BLaER1 (cell line): ENCODE measurements around the gene IFNG.

Experiments used
- H3K27ac ChIP-seq: shearing (Covaris generic); formaldehyde crosslinking; 2 replicates; pipeline ENCODE4 v1.8.1; 2022
- H3K27me3 ChIP-seq: shearing (Covaris generic); formaldehyde crosslinking; 2 replicates; pipeline ENCODE4 v1.8.1; 2022
- H3K36me3 ChIP-seq: shearing (Covaris generic); formaldehyde crosslinking; 2 replicates; pipeline ENCODE4 v1.8.1; 2022
- H3K4me1 ChIP-seq: shearing (Covaris generic); formaldehyde crosslinking; 2 replicates; pipeline ENCODE4 v1.8.1; 2022
- H3K4me2 ChIP-seq: shearing (Covaris generic); formaldehyde crosslinking; 2 replicates; pipeline ENCODE4 v1.8.1; 2022
- H3K4me3 ChIP-seq: shearing (Covaris generic); formaldehyde crosslinking; 2 replicates; pipeline ENCODE4 v1.8.1; 2022
- H3K9ac ChIP-seq: shearing (Covaris generic); formaldehyde crosslinking; 2 replicates; pipeline ENCODE4 v1.8.1; 2022
- H3K9me3 ChIP-seq: shearing (Covaris generic); formaldehyde crosslinking; 2 replicates; pipeline ENCODE4 v1.8.1; 2022
- H4K20me1 ChIP-seq: shearing (Covaris generic); formaldehyde crosslinking; 2 replicates; pipeline ENCODE4 v1.8.1; 2022
- Cebpa-rat ChIP-seq: shearing (Covaris generic); IDR thresholded peaks from 2 replicates; pipeline ENCODE4 v1.8.1; 2022

Gene IFNG

DNA sequence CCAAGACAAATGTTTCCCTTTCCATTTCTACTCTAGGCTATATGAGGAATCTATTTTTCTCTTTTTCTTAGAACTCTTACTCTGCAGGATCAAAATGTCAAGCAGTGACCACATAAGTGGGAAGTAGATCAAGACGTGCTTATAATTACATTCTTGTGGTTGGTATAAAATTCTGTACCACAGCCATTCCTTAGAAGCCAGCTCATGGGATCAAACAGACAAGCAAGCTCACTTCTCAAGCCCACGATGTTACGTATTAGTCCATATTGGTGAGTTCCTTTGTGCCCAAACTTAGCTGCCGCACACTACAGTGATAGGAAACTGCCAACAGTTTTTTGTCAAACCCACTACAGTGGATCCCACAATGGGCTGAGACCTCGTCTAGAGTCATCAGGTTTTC lies 53.4 kb downstream of the IFNG start:
- H3K9me3 ChIP-seq = no peaks in the 10 kb centered on the region
- TF ChIP-seq Cebpa-rat = no peak
- no peak overlapping the region for H3K4me2 ChIP-seq
- H3K27me3 ChIP-seq = no peaks in the 10 kb centered on the region
- H3K4me1 ChIP-seq = peaks cover 10% of the 10 kb centered on the region; the same call in 1 of the 2 replicates
- no peaks in the 10 kb centered on the region for H3K36me3 ChIP-seq
- H3K27ac ChIP-seq = no peak overlapping the region
- H3K4me3 ChIP-seq = no peak overlapping the region
- no peak overlapping the region for H3K9ac ChIP-seq
- H4K20me1 ChIP-seq = no peaks in the 10 kb centered on the region
